Fibroblast of lung (primary cell): ENCODE measurements around the gene SLC16A4. TPM values are rescaled to one million over a fixed set of nuclear protein-coding genes. Genes with fewer than 3 reads are reported as not detected.

Experiments used
- DNase-seq, 2 donors: peaks; one replicate each; pipeline versions ENCODE4 v3.0.0 to v3.0.0-alpha.2; 2010; ENCODE audit warnings: low read depth in 2 of 2
- H2AFZ ChIP-seq: 2 replicates; pipeline ENCODE4 v1.5.1; 2012; ENCODE audit warnings: low read length, control low read depth, inconsistent platforms
- H3K27ac ChIP-seq: 2 replicates; pipeline ENCODE4 v1.5.1; 2011; ENCODE audit warnings: low read length, control low read depth; ENCODE audit not compliant: insufficient read depth
- H3K27me3 ChIP-seq: 2 replicates; pipeline ENCODE4 v1.5.1; 2011; ENCODE audit warnings: mild to moderate bottlenecking, low read length; ENCODE audit not compliant: control insufficient read depth, insufficient read depth
- H3K36me3 ChIP-seq: 2 replicates; pipeline ENCODE4 v1.5.1; 2011; ENCODE audit warnings: low read length; ENCODE audit not compliant: control insufficient read depth, insufficient read depth
- H3K4me1 ChIP-seq: 2 replicates; pipeline ENCODE4 v1.5.1; 2011; ENCODE audit warnings: low read length; ENCODE audit not compliant: control insufficient read depth, insufficient read depth; ENCODE audit errors: extremely low read depth
- H3K4me2 ChIP-seq: 2 replicates; pipeline ENCODE4 v1.5.1; 2011; ENCODE audit warnings: low read length, control low read depth; ENCODE audit not compliant: insufficient read depth; ENCODE audit errors: extremely low read depth
- H3K4me3 ChIP-seq, 4 experiments: fragments of 200-600 bp in 1 of 4; sonication (generic) in 1 of 4; replicated peaks in 1 of 4; 2 replicates each; pipeline ENCODE4 v1.5.1; 2011 to 2016; ENCODE audit warnings: low read length in 4 of 4, low read depth in 3 of 4, mild to moderate bottlenecking in 3 of 4, control low read depth in 2 of 4, inconsistent platforms in 1 of 4, mixed read lengths in 1 of 4; ENCODE audit not compliant: insufficient read depth in 1 of 4; ENCODE audit errors: control extremely low read depth in 1 of 4
- H3K79me2 ChIP-seq: 2 replicates; pipeline ENCODE4 v1.5.1; 2012; ENCODE audit warnings: mild to moderate bottlenecking, low read length, inconsistent platforms; ENCODE audit not compliant: control insufficient read depth, insufficient read depth
- H3K9ac ChIP-seq: 2 replicates; pipeline ENCODE4 v1.5.1; 2011; ENCODE audit warnings: mild to moderate bottlenecking, low read length, control low read depth; ENCODE audit not compliant: insufficient read depth
- H3K9me3 ChIP-seq: 2 replicates; pipeline ENCODE4 v1.5.1; 2012; ENCODE audit warnings: low read depth, low read length; ENCODE audit not compliant: control insufficient read depth, insufficient read depth
- H4K20me1 ChIP-seq: 2 replicates; pipeline ENCODE4 v1.5.1; 2011; ENCODE audit warnings: low read length; ENCODE audit not compliant: control insufficient read depth, insufficient read depth; ENCODE audit errors: extremely low read depth
- CTCF ChIP-seq, 2 donors: IDR thresholded peaks in 1 of 2; conservative IDR thresholded peaks in 1 of 2; 1 replicate in 1 of 2; 2 replicates in 1 of 2; pipeline ENCODE4 v1.5.1; 2011 to 2012; ENCODE audit warnings: low read length in 2 of 2, control low read depth in 1 of 2, inconsistent platforms in 1 of 2, low read depth in 1 of 2, mild to moderate bottlenecking in 1 of 2
- EZH2 ChIP-seq: IDR thresholded peaks from 2 replicates; pipeline ENCODE4 v1.5.1; 2012; ENCODE audit warnings: low read length, control low read depth, mild to moderate bottlenecking; ENCODE audit errors: missing control alignments
- polyA plus RNA-seq, 2 donors: library from polyadenylated mRNA; depleted of rRNA in 1 of 2; stranded (reverse) in 1 of 2; unstranded in 1 of 2; fragments of >200 nt; gene quantifications; 2 replicates each; pipeline ENCODE4 v1.2.1, GENCODE V29; 2011 to 2012; ENCODE audit warnings: missing spikeins in 1 of 2
- total RNA-seq: library from RNA; depleted of rRNA; stranded (reverse); fragments of >200 nt; gene quantifications from 2 replicates; pipeline ENCODE4 v1.2.1, GENCODE V29; 2014

SLC16A4 gene
- total and polyA plus RNA-seq, 2 donors (not counting 1 experiment from before 2014, with no cell fraction given) = 64.4 to 91.9 TPM

GRCh38 chr1:110390096-110390495, 730 bp downstream of the SLC16A4 start:
- H3K9me3 ChIP-seq = no peaks in the 10 kb centered on the region
- peak overlapping the region; percentile 64 for H3K4me2 ChIP-seq
- peak overlapping the region; percentile 57 for H3K27ac ChIP-seq
- DNase-seq = peak; percentile 84 to 85
- H4K20me1 ChIP-seq = no peaks in the 10 kb centered on the region
- H2AFZ ChIP-seq = no peak overlapping the region
- peaks cover 21% of the 10 kb centered on the region for H3K4me1 ChIP-seq
- H3K4me3 ChIP-seq = peak overlapping the region; percentile 28 to 52 (median 46)
- H3K36me3 ChIP-seq = no peaks in the 10 kb centered on the region
- peak in 1 of 2 donors; percentile 18 for TF ChIP-seq CTCF (conservative IDR thresholded peaks at IDR 0.05 in 1 of 2, IDR thresholded peaks at IDR 0.05 in 1 of 2; ENCODE audit: low read depth in 1 of 2, low read length in 2 of 2)
- TF ChIP-seq EZH2 = no peak
- no peaks in the 10 kb centered on the region for H3K79me2 ChIP-seq
- H3K9ac ChIP-seq = peak overlapping the region; percentile 33
- no peaks in the 10 kb centered on the region for H3K27me3 ChIP-seq

GRCh38 chr1:110387048-110387754, 3.6 kb downstream of the SLC16A4 start:
- Histone ChIP-seq H3K4me1 (peaks cover 14% of the 10 kb centered on the region), H3K4me2 (no peak overlapping the region), H3K9me3 (no peaks in the 10 kb centered on the region), H3K27me3 (no peaks in the 10 kb centered on the region), H4K20me1 (no peaks in the 10 kb centered on the region), H3K79me2 (no peaks in the 10 kb centered on the region), H3K27ac (no peak overlapping the region), H3K36me3 (no peaks in the 10 kb centered on the region), H3K4me3 (no peak overlapping the region), H3K9ac (no peak overlapping the region), H2AFZ (no peak overlapping the region)
- DNase-seq = no peak
- TF ChIP-seq CTCF (conservative IDR thresholded peaks at IDR 0.05 in 1 of 2, IDR thresholded peaks at IDR 0.05 in 1 of 2; ENCODE audit: low read depth in 1 of 2, low read length in 2 of 2) (no peak), EZH2 (no peak)

- peaks cover 12% of the 10 kb centered on the region for H3K4me1 ChIP-seq
- TF ChIP-seq EZH2 = no peak
- no peak for TF ChIP-seq CTCF (conservative IDR thresholded peaks at IDR 0.05 in 1 of 2, IDR thresholded peaks at IDR 0.05 in 1 of 2; ENCODE audit: low read depth in 1 of 2, low read length in 2 of 2)
- H3K27ac ChIP-seq = no peak overlapping the region
- no peak for DNase-seq
- H3K4me2 ChIP-seq = no peak overlapping the region
- H3K9me3 ChIP-seq = no peaks in the 10 kb centered on the region
- H3K4me3 ChIP-seq = no peak overlapping the region
- H3K9ac ChIP-seq = no peak overlapping the region
- no peaks in the 10 kb centered on the region for H3K79me2 ChIP-seq
- H4K20me1 ChIP-seq = no peaks in the 10 kb centered on the region
- no peaks in the 10 kb centered on the region for H3K36me3 ChIP-seq
- no peaks in the 10 kb centered on the region for H3K27me3 ChIP-seq
- H2AFZ ChIP-seq = no peak overlapping the region
Measured at GRCh38 chr1:110385369-110385768, 5.5 kb downstream of the SLC16A4 start.
